ENCODE results near the gene BMPER.

BMPER gene

GRCh38 chr7:34062341-34062740 is 157.0 kb downstream of the BMPER start:
- no peak for DNase-seq (ENCODE audit: low read depth, low spot score)

GRCh38 chr7:34062826-34063225 is 157.5 kb downstream of the BMPER start:
- no peak for DNase-seq (ENCODE audit: low read depth, low spot score)

- DNase-seq (ENCODE audit: low read depth, low spot score): no peak
Observed at GRCh38 chr7:34064519-34065158, 159.3 kb downstream of the BMPER start.

DNA sequence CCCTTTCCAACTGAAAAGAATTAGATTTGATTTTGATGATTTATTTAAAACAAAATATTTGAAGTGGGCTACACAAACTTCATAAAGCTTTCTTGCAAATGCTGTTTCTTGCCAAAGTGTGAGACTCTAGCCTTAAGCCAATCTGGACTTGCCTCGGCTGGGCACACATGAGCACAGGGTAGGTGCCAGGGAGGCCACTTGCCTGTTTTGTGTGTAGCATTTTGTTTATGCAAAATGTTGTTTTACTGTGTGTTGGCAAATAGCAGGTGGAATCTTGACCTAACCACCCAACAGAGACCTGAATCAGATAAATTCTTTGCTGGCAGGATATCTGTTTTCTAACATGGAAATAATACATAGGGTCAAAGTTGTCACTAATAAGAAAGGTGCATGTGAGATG is 161.1 kb downstream of the BMPER start:
- DNase-seq (ENCODE audit: low read depth, low spot score): no peak

DNA sequence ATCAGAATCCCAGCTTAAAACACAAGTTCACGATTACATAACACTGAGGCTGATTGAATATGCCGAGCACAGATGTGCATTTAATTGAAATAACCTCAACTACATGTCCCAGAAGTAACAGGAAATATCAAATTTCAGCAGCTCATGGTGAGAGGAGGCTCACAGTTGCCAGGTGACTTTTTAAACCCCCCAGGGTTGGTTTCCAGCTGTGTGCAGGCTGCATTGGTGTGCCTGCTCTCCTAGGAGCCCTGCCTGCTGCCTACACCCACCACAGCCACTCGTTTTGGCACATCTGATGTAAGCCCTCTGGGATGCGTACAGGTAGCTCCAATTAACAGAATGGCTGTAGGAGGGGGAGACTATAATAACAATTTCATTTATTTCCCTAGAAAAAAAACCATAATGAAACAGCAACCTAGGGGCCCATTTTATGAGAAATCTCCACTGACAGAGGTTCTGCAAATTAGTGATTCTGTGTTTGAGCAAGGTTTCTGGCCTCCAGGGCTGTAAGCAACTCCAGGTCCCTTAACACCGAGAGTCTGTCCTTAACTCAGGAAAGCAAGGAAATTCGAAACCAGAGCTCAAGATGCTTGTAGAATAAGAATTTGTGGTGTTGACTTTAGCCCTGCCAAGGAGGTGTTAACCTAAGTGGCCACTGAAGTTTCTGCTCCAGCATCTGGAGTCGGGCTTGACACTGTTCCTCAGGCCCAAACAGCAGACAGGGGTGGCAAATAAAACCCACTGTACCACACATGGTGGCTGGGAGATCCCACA is 161.9 kb downstream of the BMPER start:
- no peak for DNase-seq (ENCODE audit: low read depth, low spot score)

GRCh38 chr7:34069676-34070075 is 164.3 kb downstream of the BMPER start:
- DNase-seq (ENCODE audit: low read depth, low spot score): no peak

DNA sequence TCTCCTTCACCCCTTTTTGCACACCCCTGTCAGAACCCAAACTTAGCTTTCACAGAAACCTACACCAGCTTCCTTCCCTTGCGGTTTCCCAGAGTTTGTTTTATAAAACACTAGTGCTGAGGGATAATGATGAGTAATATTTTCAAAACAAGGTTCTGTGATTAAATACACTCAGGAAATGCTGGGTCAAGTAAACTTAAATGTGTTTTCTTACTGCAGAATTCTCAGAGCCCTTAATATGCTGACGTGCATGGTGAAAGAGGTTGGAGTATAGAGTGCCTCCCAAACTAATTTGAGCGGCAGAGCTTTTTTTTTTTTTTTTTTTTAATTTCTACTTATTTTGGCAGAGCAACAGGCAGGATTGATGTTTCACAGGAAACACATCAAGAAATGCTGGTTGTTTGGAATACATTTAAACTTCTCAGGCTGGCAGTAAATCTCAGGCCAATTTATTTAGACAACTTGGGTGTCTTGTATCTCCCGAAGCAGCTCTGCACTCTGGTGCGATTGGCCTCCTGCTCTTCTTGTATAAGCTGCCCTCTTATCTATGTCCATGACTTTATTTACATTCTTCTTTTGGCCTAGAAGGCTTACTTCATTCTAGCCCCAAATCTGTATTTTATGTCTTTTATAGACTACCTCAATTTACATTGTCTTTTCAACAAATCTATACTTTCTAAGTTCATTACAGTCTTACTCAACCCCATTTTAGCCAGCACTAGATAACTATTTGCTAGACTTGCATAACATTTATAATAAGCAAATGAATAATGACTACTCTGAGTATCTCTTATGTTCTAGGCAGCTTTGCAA is 165.4 kb downstream of the BMPER start:
- peak; percentile 76 for DNase-seq (ENCODE audit: low read depth, low spot score)

GRCh38 chr7:34073676-34074075 is 168.3 kb downstream of the BMPER start:
- no peak for DNase-seq (ENCODE audit: low read depth, low spot score)

GRCh38 chr7:34074421-34074820 is 169.1 kb downstream of the BMPER start:
- no peak for DNase-seq (ENCODE audit: low read depth, low spot score)

DNA sequence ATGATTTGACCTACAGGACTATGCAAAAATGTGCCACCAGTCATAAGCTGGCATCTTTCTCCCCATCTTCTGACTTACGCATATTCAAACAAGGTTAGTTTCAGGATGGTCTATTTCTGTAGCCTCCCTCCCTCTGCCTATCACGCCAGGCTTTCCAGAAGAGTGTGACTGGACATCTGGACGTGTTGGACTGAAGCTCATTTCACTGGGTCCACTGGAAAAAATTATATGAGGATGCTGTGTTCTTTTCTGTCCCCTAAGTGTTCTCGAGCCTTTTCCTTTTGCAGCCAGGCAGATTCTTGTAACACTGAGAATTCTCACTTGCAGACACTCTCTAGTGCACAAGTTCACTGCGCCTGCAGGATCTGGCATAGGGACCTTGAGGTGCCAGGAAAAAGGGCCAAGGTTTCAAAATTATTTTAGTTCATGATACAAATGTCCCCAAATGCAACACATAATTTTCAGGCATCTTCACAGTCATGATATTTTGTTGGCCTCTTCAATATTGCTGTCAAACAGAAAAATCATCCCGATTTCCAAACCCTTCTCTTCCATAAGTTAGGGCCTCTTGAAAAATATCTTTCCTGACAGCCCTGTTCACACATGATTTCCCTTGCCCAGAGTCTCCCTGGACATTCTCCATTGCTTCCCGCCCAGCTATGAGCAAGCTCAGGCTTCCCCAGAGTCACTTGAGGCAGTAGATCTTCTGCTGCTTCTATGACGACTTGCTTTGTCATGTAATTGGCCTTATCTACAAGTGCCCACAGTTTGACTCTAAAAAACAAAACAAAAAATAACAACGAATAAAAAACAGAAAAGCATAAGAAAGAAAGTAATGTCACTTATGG is 170.4 kb downstream of the BMPER start:
- DNase-seq (ENCODE audit: low read depth, low spot score): no peak

DNA sequence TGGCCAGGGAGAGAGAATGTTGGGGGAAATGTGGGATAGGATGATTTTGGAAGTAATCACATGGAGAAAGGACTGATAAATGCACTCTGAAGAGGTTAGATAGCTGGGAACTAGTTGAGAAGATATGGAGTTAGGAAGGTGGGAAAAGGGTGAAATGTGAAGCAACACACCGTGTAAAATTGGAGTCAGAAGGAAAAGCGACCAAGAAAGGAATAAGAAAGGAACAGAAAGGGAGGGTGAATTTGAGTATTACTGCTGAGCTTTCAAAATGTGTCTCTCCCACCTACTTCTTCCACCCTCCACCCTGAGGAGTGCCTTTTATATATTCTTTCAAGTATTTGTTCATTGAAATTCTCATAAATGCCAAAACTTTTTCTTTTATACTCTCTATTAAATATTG is 171.8 kb downstream of the BMPER start:
- no peak for DNase-seq (ENCODE audit: low read depth, low spot score)

DNA sequence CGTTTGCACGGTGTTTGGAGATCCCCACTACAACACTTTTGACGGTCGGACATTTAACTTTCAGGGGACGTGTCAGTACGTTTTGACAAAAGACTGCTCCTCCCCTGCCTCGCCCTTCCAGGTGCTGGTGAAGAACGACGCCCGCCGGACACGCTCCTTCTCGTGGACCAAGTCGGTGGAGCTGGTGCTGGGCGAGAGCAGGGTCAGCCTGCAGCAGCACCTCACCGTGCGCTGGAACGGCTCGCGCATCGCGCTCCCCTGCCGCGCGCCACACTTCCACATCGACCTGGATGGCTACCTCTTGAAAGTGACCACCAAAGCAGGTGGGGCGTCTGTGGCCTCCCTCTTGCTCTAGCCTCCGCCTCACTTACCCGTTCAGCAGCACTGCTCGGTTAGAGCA is 173.5 kb downstream of the BMPER start:
- DNase-seq (ENCODE audit: low read depth, low spot score): no peak

DNA sequence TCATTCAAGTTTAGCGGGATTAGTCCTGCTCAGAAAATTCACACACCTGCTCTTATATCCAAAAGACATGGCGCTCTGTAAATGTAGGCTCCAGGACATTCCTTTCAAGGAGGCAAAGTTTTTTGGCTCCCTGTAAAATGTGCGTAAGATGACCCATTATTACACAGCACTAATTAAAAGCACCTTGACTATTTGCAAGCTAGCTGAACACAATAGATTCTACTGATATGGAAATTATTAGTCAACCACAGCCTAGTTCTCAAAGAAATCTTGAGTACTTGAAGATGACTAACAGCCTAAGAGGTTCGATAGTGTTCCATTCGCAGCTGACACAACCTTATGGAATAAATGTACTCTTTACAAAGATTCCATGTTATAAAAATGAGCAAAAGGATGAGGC is 175.2 kb downstream of the BMPER start:
- no peak for DNase-seq (ENCODE audit: low read depth, low spot score)

GRCh38 chr7:34081935-34082334 is 176.6 kb downstream of the BMPER start:
- no peak for DNase-seq (ENCODE audit: low read depth, low spot score)

DNA sequence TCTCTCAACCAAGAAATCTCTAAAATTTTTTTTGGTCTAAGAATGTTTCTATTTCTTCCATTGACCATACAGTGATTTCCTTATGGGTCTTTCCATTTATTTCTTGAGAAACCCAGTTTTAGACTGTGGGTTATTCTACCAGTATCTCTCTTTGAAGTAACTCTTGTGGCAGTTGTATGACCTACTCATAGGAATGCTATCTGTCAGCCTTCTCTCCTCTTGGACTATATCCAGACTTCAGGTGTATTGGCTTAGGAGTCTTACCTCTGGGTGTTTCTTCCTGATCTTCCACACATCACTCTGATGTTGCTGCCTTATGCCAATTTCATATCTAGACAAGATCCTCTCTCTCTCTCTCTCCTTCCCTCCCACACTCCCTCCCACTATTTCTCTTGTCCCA is 178.1 kb downstream of the BMPER start:
- no peak for DNase-seq (ENCODE audit: low read depth, low spot score)

DNA sequence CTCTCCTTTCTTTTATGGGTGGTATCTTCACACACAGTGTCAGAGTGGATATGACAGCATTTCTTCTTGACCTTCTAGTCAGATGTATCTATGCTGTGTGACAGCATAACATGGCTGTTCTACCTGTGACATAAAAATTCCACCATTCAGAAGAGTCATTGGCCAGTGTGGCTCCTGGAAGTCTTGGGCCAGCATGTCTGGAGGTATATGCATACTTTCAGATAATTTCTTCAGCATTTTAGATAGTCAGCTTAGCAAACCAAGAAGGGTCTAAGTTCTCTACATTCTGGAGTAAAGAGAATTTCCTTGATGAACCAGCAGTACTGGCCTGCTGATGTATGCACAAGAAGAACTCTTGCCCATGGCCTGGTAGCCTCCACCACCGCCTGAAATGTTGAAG is 179.3 kb downstream of the BMPER start:
- no peak for DNase-seq (ENCODE audit: low read depth, low spot score)

DNA sequence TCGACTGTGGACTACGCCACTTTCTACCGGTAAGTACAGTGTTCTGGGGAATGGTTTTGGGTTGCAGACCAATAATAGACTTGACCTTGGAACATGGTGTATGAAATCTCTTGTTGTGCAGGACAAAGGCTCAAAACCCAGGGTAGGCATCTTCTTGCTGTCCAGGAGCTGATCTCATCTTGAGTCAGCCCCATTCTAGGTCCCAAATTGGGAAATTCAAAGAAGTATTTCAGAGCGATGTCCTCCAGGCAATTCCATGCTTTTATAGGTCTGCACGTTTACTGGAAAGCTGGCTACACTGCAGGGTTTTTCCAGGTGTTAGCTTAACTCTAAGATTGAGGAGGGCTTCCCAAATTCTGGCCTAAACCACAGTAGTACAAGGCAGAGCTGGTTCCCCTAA is 180.7 kb downstream of the BMPER start:
- no peak for DNase-seq (ENCODE audit: low read depth, low spot score)

GRCh38 chr7:34086981-34087380 is 181.6 kb downstream of the BMPER start:
- DNase-seq (ENCODE audit: low read depth, low spot score): no peak

DNA sequence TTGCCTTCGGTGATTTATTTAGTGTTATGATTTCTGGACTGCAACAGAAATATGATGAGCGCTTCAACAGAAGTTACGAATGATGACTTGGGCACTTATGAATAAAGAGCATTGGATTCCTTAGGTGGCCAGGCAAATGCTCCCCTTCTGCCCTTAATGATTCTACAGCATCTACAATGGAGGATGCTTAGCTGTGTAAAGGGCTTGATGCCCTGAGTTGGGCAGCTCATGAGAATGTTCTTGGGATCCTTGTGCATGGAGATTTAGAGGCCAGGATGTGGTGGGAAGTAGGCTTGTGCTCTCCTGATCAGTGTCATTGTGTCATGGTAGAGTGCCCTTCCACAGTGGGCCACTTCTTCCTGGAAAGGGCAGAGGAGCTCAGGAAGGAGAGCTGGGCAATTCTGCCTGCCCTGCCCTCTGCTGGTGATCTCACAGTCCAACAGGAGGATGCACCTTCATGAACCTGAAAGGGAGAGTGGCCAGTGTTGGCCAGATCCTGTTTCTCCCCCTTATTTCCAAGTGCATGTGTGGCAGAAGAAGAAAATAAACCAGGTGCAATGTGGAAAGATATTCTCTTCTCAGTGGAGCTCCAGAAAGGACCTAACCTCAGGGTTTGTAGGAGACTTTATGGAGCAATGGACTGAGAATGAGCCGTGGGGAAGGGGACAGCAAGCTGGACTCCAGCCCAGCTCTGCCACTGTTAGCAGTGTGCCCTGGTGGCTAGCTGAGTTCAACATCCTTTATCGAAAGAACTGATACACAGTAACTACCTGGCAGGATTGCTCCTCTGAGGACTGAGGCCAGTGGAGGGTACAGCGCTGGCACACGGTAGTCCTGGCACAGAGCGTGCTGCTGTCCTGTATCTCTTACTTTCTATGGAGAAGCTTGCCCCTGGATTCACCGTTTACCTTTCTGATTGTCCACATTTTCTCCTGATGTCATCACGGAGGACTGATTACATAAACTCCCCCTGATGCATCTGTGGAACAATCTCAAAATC is 182.9 kb downstream of the BMPER start:
- DNase-seq (ENCODE audit: low read depth, low spot score): no peak

- DNase-seq (ENCODE audit: low read depth, low spot score): no peak
Observed at GRCh38 chr7:34090816-34091215, 185.5 kb downstream of the BMPER start.
